22Rv1 (cell line): ENCODE measurements around the gene INO80.

Experiments used
- H3K27ac ChIP-seq: fragments of 450-650 bp; 2 replicates; pipeline ENCODE4 v1.5.1; 2017
- CTCF ChIP-seq: fragments of 450-650 bp; IDR thresholded peaks from 2 replicates; pipeline ENCODE4 v1.5.1; 2017; ENCODE audit warnings: mild to moderate bottlenecking
- ZFX ChIP-seq: fragments of 450-650 bp; IDR thresholded peaks from 2 replicates; pipeline ENCODE4 v1.6.1; 2017; ENCODE audit warnings: antibody characterized with exemption, borderline replicate concordance

Gene INO80

DNA sequence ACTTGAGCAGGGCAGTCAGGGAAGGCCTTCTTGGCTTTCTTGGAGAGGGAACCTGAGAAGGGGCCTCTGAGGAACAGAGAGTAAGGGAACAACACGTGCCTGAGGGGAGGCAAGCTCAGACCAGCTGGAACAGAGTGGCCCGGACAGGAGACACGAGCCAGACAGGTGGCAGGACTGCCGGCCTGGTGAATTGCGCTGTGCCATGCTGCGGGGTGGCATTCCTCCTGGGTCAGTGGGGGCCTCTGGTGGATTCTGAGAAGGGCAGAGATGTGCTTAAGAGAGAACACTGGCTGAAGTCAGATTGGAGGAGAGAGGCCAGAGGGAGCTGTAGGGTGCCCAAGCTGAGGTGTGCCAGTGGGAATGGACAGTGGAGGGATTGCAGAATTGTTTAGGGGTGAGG, 157.9 kb downstream of the INO80 start:
- no peak overlapping the region for H3K27ac ChIP-seq

DNA sequence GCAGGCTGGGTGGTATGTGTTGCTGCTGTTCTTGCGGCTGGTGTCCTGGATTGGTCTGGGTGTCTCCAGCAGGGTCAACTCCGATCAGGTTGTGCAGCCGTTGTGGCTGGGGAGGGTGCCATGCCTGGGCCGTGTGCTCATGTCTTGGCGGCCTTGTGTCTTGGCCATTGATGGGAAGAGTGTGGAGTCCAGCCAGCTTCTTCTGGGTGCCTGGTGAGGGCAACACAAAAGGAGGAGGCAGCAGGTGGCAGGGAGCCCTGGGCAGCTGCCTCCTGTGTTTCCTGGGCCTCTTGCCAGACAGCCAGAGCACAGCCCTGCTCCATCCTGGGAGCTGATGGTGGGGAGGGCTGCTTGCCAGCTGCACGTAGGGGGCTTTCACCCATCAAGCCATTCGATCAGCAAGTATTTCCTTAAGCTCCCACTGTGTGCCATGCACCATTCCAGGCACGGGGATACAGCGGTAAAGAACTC, 158.5 kb downstream of the INO80 start:
- no peak for TF ChIP-seq CTCF
- TF ChIP-seq ZFX, result no peak
- H3K27ac ChIP-seq, result no peak overlapping the region

More for the DNA sequence above, 157.9 kb downstream of the INO80 start:
- TF ChIP-seq ZFX (no peak), CTCF (no peak)

GRCh38 chr15:40957041-40957555, 159.0 kb downstream of the INO80 start:
- no peak overlapping the region for H3K27ac ChIP-seq
- no peak for TF ChIP-seq CTCF
- TF ChIP-seq ZFX, result no peak

GRCh38 chr15:40956541-40956982, 159.5 kb downstream of the INO80 start:
- no peak overlapping the region for H3K27ac ChIP-seq
- TF ChIP-seq ZFX, result no peak
- TF ChIP-seq CTCF, result no peak

DNA sequence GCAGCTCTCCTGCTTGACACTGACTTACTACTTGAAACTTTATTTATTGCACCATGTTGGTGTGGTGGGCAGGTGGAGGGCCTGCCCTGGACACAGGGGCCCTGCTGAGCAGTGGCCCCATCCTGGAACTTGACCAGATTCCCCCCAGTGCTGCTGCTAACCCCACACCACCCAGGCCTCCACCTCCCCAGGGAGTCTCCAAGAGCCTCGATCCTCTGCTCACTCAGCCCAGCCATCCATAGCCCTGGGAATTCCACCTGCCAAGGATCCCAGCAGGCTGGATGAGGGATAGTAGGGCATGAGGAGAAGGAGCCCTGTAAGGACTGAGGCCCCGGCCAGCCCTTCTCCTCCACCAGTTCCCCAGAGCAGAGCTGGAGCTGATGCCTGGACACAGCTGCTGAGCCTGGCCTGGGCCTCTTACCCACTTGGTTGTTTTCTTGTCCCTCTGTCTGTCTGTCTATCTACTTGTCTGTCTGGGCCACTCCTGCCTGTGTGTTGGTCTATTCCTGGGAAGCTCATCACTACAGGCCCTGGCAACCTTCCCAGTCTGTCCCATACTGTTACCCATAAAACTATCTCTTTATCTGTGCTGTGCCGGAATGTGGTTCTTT, 160.0 kb downstream of the INO80 start:
- no peak overlapping the region for H3K27ac ChIP-seq
- TF ChIP-seq ZFX, result no peak
- no peak for TF ChIP-seq CTCF

DNA sequence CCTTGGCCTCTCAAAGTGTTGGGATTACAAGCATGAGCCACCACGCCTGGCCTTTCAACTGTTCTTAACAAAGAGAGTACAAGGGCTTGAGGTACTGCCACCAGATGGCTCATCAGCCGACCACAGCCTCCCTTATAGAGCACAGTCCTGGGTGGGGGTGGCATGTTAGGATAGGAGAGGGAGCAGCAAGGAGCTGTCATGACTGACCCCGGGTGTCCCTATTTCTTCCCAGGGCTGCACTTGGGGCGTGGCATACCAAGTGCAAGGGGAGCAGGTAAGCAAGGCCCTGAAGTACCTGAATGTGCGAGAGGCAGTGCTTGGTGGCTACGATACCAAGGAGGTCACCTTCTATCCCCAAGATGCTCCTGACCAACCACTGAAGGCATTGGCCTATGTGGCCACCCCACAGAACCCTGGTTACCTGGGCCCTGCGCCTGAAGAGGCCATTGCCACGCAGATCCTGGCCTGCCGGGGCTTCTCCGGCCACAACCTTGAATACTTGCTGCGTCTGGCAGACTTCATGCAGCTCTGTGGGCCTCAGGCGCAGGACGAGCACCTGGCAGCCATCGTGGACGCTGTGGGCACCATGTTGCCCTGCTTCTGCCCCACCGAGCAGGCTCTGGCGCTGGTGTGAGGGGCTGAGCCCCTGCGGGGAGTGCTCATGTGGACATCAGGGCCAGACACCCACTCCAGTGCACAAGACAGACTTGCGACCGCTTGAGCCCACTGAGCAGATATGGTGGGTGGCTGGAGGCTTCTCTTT, 160.8 kb downstream of the INO80 start:
- TF ChIP-seq ZFX, result no peak
- H3K27ac ChIP-seq, result no peak overlapping the region

DNA sequence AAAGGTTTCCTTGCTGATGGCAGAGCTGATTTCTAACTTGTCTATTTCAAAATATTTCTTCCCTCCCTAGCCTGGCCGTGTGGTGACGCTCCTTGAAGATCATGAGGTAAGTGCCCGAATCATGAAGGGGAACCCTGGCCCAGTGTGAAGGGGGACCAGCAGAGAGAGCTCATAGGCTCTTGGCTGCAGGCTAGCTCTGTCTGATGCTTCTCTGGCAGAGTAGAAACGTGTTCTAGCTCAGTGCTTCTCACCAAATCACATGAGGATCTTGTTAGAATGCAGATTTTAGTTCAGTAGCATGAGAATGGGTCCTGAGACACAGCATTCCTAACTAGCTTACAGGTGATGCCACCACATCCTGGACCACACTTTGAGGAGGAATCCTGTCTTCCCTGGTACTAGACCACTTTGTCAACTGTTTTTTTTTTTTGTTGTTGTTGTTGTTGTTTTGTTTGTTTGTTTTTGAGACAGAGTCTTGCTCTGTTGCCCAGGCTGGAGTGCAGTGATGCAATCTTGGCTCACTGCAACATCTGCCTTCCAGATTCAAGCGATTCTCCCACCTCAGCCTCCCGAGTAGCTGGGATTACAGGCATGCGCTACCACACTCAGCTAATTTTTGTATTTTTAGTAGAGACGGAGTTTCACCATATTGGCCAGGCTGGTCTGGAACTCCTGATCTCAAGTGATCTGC, 161.8 kb downstream of the INO80 start:
- peak overlapping the region; percentile 78 for H3K27ac ChIP-seq

DNA sequence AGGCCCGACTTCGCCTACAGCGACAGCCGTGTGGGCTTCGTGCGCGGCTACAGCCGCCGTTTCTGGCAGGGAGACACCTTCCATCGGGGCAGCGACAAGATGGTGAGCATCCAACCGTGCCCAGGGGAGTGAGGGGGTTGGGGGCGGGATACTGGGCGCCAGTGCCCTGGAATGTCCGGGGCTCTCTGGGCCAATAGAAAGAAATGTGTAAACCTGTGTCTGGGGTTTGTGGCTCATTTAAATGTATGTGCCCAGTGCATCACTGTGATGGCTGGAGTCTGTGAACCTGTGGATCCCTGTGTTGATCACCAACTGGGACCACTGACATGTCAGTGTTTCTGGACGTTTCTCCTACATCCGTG, 162.4 kb downstream of the INO80 start:
- H3K27ac ChIP-seq, result peak overlapping the region; percentile 78
- no peak for TF ChIP-seq CTCF
- TF ChIP-seq ZFX, result no peak
